Measurements from ENCODE around the gene SLC12A8.

DNA sequence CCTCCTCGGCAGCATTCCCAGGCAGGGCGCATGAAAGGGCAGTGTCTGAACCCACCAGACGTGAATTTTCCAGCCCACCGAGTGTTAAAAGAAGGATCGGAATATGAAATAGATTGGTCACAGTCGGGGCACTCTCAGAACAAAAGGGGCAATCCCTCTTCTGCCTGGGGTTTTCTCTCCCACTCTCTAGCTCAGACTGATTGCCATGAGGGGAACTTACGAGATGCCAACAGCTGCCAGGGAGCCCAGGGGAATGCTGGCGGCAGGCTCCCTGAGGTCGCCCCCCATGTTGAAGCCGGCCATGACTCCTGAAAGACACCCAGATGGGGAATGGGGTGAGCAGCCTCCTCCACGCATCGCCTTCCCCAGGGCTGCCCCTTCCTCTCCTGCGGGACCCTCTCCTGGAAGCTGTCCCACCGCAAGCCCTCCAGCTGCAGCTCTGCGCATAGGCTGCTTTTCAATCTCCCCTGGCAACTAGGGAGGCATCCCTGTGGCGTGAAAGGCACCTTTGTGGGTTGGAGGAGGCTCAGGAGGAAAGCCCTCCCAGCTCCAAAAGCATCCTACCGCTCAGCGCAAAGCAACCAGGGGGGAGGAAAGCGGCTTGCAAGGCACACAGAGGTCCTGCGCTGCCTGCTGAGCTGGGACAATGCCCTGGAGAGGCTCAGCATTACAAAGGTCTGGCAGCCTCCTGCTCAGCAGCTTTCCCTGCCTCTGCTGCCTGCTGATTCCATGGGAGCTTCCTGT, 92.0 kb downstream of the SLC12A8 start:
- TF ChIP-seq CTCF (IDR thresholded peaks at IDR 0.05 in 4 of 5, conservative IDR thresholded peaks at IDR 0.05 in 1 of 5) (no peak), POLR2A (IDR thresholded peaks at IDR 0.05) (no peak)
